H1 (cell line): ENCODE results near the gene TRIM14. TPM values are rescaled to one million over a fixed set of nuclear protein-coding genes. Genes with fewer than 3 reads are reported as not detected.

Experiments used
- ATF2 ChIP-seq: IDR thresholded peaks from 2 replicates; pipeline ENCODE4 v1.6.1; 2012; ENCODE audit warnings: low read length, inconsistent platforms
- BCL11A ChIP-seq, 2 experiments: IDR thresholded peaks; one replicate each; pipeline ENCODE4 v1.6.1; 2011; ENCODE audit warnings: low read depth in 2 of 2, low read length in 2 of 2, mild to moderate bottlenecking in 2 of 2
- CHD1 ChIP-seq: IDR thresholded peaks from 2 replicates; pipeline ENCODE4 v1.6.1; 2012; ENCODE audit warnings: low read depth, low read length, improper control_type of control experiment
- CHD7 ChIP-seq: fragments of 300-600 bp; sonication (generic); IDR thresholded peaks from 2 replicates; pipeline ENCODE4 v1.7.1; 2012; ENCODE audit warnings: low read length, moderate library complexity, mild to moderate bottlenecking, inconsistent platforms; ENCODE audit not compliant: insufficient replicate concordance
- E2F6 ChIP-seq: IDR thresholded peaks from 2 replicates; pipeline ENCODE4 v1.6.1; 2012; ENCODE audit warnings: inconsistent platforms
- POLR2A ChIP-seq, 2 experiments: IDR thresholded peaks; 1 replicate in 1 of 2; 2 replicates in 1 of 2; pipeline ENCODE4 v1.6.1; 2011; ENCODE audit warnings: low read depth in 2 of 2, low read length in 2 of 2, mild to moderate bottlenecking in 2 of 2; ENCODE audit errors: control extremely low read depth in 1 of 2
- POLR2AphosphoS5 ChIP-seq: IDR thresholded peaks from 2 replicates; pipeline ENCODE4 v1.6.1; 2011; ENCODE audit warnings: low read depth, low read length
- SP1 ChIP-seq: IDR thresholded peaks from 2 replicates; pipeline ENCODE4 v1.6.1; 2011; ENCODE audit warnings: low read depth, low read length
- SUZ12 ChIP-seq: fragments of 200-600 bp; sonication (generic); IDR thresholded peaks from 2 replicates; pipeline ENCODE4 v1.6.1; 2012; ENCODE audit warnings: mild to moderate bottlenecking, inconsistent platforms, low read length, moderate library complexity, mixed read lengths
- TBP ChIP-seq: IDR thresholded peaks from 2 replicates; pipeline ENCODE4 v1.6.1; 2011; ENCODE audit warnings: low read depth, low read length, improper control_type of control experiment
- TCF12 ChIP-seq: IDR thresholded peaks from 2 replicates; pipeline ENCODE4 v1.6.1; 2011; ENCODE audit warnings: low read depth, mild to moderate bottlenecking, low read length
- polyA plus RNA-seq, 7 experiments: library from polyadenylated mRNA; depleted of rRNA in 3 of 7; stranded (reverse) in 5 of 7; unstranded in 2 of 7; fragments of >200 nt in 5 of 7; fragments of 200-250 nt in 2 of 7; gene quantifications; 1 replicate in 5 of 7; 2 replicates in 1 of 7; 4 replicates in 1 of 7; pipeline versions ENCODE4 v1.2.1 to v1.2.3, GENCODE V29; 2011 to 2013; ENCODE audit warnings: missing spikeins in 2 of 7, mixed read lengths in 2 of 7
- total RNA-seq: library from RNA; stranded (reverse); fragmentation: NEBNext Ultra II Directional; extraction: Animal tissue kit (Norgen Biotek cat#: 25700); gene quantifications from 2 replicates; pipeline ENCODE4 v1.2.1, GENCODE V29; 2021

Gene TRIM14
- total and polyA plus RNA-seq, 2 of the 8 experiments (the other 6 are each of a cell fraction or from before 2014, with no cell fraction given), result 9.2 to 19.4 TPM

- no peak for TF ChIP-seq CHD7
- no peak for TF ChIP-seq SP1
- no peak for TF ChIP-seq ATF2
- TF ChIP-seq CHD1, result no peak
- no peak for TF ChIP-seq SUZ12
- TF ChIP-seq E2F6, result no peak
- TF ChIP-seq TCF12, result no peak
- TF ChIP-seq POLR2A (IDR thresholded peaks at IDR 0.05; ENCODE audit: control extremely low read depth in 1 of 2, low read depth in 2 of 2, low read length in 2 of 2), result no peak
- TF ChIP-seq BCL11A (IDR thresholded peaks at IDR 0.05; ENCODE audit: low read depth in 2 of 2, low read length in 2 of 2), result no peak
- no peak for TF ChIP-seq POLR2AphosphoS5
- TF ChIP-seq TBP, result no peak
These were observed 52.8 kb downstream of the TRIM14 start (continued) for GRCh38 chr9:98066235-98066634.
